ELR (cell line): ENCODE results near the gene AMTN.

Experiments
- DNase-seq: peaks from one replicate; pipeline ENCODE4 v3.0.0-alpha.2; 2015; ENCODE audit warnings: low read depth

The AMTN gene

DNA sequence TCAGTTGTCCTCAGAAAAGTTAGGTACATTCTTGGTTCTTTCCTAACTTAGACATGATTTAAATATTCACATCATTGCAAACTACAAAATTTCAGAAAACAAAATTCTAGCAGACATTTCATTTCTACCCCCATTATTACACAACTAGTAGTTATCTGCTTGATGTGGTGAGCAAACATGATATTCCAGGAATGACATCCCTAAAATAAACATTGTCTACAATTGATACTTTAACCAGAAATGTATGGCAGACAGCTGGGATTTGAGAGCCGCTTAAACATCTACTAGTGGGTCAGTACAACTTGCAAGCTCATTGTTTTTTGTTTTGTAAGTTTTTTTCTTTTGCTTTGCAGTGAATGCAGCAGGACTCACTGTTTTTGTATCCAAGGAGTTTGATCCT is 41.6 kb downstream of the AMTN start:
- DNase-seq: no peak

DNA sequence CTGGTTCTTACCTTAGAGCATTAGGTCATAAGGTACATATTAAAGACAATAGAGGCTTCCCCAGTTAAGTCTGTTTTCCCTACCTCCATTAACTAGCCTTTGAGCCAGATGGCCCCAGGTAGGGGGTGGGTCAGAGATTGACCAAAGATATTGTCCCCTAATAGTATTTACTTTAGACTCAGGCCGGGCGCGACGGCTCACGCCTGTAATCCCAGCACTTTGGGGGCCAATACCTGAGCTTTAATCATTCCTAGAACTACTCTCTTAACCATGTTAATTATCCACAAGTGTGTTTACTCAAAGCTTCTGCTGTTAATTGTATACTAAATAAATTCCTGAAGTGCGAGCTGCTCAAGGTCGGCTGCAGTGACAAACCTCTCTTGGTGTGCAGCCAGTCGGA is 45.7 kb downstream of the AMTN start:
- no peak for DNase-seq

DNA sequence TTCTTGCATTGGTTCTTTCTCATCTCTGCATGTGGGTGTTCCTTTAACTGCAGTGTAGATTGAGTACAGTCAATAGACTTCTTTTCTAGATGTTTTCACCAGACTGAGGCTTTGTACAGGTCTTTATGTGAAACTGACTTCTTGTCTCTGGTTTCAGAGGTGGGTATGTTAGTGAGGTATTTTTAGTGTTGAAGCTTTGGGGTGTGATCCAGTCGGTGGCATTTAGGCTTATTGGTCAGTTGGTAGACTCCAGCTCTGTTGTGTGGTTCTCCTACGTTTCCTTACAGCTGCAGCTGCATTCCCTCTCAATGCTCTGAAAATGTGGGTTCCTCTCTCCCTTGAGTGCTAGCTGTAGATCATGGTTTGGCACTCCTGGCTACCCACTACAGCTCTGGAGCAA is 52.4 kb downstream of the AMTN start:
- no peak for DNase-seq

DNA sequence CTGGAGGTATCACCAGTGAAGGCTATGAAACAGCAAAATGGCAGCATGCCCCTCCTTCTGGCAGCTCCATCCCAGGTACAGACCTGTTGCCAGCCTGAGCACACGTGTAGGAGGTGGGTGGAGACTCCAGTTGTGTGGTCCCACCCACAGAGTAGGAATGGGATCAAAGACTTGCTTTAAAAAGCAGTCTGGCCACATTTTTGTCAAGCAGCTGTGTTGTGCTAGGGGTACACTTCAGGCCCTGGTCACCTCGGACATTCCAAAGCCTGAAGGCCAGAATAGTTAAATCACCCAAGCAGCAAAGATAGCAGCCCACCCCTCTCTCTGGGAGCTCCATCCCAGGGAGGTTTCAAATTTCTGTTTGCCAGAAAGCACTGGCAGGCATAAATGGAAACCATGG is 53.4 kb downstream of the AMTN start:
- DNase-seq: no peak

DNA sequence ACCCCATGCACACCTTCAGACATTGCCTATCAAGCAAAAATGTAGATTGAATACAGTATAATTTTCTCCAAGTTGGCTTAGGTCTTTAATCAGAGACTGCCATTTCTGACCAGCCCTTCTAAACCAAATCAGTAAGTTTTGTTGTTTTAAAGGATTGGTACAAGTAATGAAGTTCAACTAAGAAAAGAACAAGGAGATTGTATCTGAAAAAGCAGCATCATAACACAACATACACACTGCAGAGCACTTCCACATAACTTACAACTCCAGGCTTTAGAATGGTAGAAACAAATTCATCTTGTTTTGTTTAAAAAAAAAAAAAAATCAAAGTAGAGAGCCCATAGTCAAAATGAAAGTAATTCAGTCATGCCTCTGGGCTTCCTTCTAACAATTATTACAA is 57.6 kb downstream of the AMTN start:
- DNase-seq: no peak

DNA sequence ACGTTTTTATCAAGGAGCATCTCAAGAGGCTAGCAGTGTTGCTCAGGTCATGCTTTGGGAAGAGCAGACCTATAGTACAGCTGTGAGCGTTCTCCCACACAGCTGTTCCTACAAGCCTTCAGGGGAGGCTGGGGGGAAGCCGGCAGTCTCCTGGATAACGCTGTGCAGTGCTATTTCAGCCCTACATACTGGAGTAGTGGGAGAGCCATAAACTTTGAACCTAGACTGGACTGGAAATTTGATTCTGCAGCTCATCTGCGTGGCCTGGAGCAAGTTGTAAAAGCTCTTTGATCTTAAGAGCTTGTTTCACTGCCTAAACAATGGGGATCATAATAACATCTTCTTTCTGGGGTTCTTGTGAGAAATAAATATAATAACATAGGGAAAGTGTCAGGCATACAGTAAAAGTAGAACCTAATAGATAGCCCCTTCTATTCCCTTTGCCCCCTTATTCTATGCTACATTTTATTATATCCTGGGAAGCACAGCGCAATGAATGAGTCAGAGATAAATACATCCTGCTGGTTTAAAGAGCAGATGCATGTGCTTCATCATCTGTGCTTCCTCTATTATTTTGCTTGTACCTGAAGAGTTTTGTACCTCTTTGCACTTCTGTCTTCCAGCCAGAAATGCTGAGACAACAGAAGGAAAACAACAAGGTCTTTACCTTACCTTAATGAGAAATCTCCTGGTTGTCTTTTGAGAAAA is 59.0 kb downstream of the AMTN start:
- DNase-seq: peak; percentile 52

DNA sequence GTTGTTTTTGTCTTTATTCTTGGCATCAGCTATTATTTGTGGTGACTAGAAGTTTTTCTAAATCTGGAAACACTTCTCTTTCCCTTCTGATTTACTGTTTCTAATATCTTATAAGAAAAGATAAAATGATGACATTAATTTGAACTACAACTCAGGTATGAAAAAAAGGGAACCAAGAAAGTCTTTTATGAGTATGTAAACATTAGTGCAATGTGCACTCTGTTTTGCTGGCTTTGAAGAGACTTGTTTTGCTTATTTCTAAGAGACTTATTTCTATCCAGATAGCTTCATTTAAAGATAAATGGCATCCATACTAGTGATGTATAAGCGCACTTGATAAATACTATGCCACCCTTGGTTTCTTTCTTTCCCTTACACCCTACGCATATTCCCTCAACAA is 63.6 kb downstream of the AMTN start:
- DNase-seq: no peak
